Neural progenitor cell (in vitro differentiated cells): ENCODE measurements around the gene HDDC3.

Experiments used
- EZH2 ChIP-seq: fragments of 200-600 bp; sonication (generic); IDR thresholded peaks from 2 replicates; pipeline ENCODE4 v1.6.1; 2017; ENCODE audit warnings: antibody characterized with exemption, mild to moderate bottlenecking, moderate library complexity
- EZH2phosphoT487 ChIP-seq: fragments of 200-600 bp; sonication (generic); IDR thresholded peaks from 2 replicates; pipeline ENCODE4 v1.6.1; 2017; ENCODE audit warnings: antibody characterized with exemption
- TF ChIP-seq, protein P1 (sequence below): fragments of 200-600 bp; sonication (generic); IDR thresholded peaks from 2 replicates; pipeline ENCODE4 v1.5.1; 2017; ENCODE audit warnings: antibody characterized with exemption, mild to moderate bottlenecking

DNA sequence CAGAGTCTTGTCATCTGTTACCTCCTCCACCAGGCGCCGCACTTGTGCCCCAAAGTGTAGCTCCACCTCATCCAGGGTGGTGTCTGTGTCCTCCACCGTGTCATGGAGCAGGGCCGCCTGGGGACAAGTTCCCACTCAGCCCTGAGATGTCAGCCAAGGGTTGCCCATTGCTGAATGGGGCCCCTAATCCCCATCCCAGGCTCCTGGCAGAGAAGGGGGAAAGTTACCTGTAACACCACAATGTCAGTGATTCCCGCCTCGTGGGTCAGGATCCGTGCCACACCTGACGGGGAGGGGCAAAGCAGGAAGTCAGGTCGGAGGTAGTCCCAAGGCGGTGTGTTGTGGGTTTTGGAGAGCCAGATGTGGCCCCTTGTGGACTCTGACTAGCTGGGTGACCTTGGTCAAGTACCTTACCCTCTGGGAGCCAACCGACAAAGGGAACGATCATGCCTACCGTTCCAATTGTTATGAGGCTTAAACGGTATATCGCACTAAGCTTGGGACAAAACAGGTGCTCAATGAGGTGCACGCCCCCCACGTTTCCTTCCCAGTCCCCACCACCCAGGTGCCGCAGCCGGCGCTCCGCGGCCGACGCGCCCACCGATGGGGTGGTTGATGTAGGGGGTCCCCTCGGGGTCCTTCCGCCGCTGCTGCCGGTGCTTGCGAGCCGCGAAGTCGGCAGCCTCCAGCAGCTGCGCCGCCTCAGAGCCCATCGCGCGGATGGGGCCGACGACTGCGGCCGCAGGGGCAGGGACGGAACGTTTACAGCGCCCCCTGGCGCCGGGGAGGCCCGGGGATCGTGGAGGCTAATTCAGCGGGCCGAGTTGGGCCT lies at the start of gene HDDC3:
- TF ChIP-seq, protein P1, sequence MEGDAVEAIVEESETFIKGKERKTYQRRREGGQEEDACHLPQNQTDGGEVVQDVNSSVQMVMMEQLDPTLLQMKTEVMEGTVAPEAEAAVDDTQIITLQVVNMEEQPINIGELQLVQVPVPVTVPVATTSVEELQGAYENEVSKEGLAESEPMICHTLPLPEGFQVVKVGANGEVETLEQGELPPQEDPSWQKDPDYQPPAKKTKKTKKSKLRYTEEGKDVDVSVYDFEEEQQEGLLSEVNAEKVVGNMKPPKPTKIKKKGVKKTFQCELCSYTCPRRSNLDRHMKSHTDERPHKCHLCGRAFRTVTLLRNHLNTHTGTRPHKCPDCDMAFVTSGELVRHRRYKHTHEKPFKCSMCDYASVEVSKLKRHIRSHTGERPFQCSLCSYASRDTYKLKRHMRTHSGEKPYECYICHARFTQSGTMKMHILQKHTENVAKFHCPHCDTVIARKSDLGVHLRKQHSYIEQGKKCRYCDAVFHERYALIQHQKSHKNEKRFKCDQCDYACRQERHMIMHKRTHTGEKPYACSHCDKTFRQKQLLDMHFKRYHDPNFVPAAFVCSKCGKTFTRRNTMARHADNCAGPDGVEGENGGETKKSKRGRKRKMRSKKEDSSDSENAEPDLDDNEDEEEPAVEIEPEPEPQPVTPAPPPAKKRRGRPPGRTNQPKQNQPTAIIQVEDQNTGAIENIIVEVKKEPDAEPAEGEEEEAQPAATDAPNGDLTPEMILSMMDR = peak; percentile 92
- TF ChIP-seq EZH2 = peak; percentile 50
- TF ChIP-seq EZH2phosphoT487 = no peak
